ENCODE results near the gene GDA. TPM values are rescaled to one million over a fixed set of nuclear protein-coding genes. Genes with fewer than 3 reads are reported as not detected.
A peak's percentile ranks its signal among the peaks of the same experiment; 100 is the strongest.

The GDA gene
- total RNA-seq, 1 experiment from 2014 or later: 49.4 TPM

GRCh38 chr9:72134801-72135200, 14.4 kb upstream of the GDA start:
- intact Hi-C loops (cut with micrococcal nuclease): no loop called here
- no TSS peak for BruUV-seq (replicated peaks)
- H3K9me3 ChIP-seq (ENCODE audit: control insufficient read depth in 1 of 2, insufficient read depth in 1 of 2, low read depth in 1 of 2, low read length in 2 of 2): no peaks in the 10 kb centered on the region
- H3K9me2 ChIP-seq (ENCODE audit: insufficient read depth): no peaks in the 10 kb centered on the region
- H3K4me3 ChIP-seq (replicated peaks in 1 of 2; ENCODE audit: low read depth in 1 of 2, low read length in 2 of 2): no peak overlapping the region
- TF ChIP-seq CEBPB (IDR thresholded peaks at IDR 0.05; ENCODE audit: low read depth): 0 out of 2 replicates have a peak, but pooled peaks have one; percentile 14
- TF ChIP-seq, protein P1, sequence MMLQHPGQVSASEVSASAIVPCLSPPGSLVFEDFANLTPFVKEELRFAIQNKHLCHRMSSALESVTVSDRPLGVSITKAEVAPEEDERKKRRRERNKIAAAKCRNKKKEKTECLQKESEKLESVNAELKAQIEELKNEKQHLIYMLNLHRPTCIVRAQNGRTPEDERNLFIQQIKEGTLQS (IDR thresholded peaks at IDR 0.05): no peak
- ChIA-PET CTCF (no interaction called here), RAD21 (ENCODE audit: low non-redundant PET in 1 of 2, low total read pairs in 2 of 2, uncharacterized antibody in 2 of 2, unreplicated experiment in 2 of 2) (no interaction called here), POLR2A (no interaction called here)
- ATAC-seq: no peak
- peaks cover 14 to 40% of the 10 kb centered on the region in 2 experiments for H3K4me1 ChIP-seq (ENCODE audit: control insufficient read depth in 1 of 2, insufficient read depth in 2 of 2, low read length in 2 of 2)
- H3K36me3 ChIP-seq (ENCODE audit: control insufficient read depth in 1 of 2, insufficient read depth in 2 of 2, low read length in 2 of 2): no peaks in the 10 kb centered on the region
- no peak overlapping the region for H3K9ac ChIP-seq (ENCODE audit: low read length)
- H3K27ac ChIP-seq (ENCODE audit: low read depth, low read length): no peak overlapping the region
- no peaks in the 10 kb centered on the region for H3K27me3 ChIP-seq (ENCODE audit: insufficient read depth, low read length)
- no peaks in the 10 kb centered on the region for H3K79me2 ChIP-seq (ENCODE audit: insufficient read depth, low read length)
- no peaks in the 10 kb centered on the region for H4K20me1 ChIP-seq (ENCODE audit: insufficient read depth)
- H2AFZ ChIP-seq (ENCODE audit: low read depth, low read length, poor library complexity, severe bottlenecking): no peak overlapping the region
- no peak overlapping the region for H3K4me2 ChIP-seq (ENCODE audit: low read length)
- no peak for DNase-seq (ENCODE audit: low read depth, low spot score)

DNA sequence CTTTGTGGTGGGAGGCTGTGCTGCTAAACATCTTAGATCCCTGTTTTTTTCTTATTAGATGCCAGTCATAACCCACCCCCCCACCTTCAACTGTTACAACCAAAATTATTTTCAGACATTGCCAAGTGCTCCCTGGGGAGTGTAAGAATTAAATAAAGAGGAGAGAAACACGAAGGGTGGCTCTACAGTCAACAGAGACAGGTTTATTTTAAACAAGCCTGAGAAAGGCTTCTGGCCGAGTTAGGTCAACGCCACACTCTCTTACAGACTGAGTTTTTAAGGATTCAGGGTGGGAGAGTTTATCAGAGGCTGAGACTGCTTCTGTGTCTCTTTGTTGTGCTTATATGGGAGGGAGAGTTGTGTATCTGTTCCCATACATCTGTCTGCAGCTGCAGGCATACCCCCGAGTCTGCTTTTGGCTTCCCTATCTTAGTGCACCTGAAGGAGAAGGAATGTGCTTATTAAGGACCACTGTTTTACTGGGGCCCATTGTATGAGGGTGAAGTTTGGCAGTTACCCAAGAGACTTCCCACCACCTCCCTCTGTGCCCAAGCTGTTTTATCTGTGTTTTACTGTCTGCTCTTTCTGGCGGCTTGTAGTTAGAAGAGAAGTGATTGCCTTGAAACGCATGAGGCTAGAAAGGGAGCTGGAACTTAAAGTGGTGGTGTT, 11.4 kb upstream of the GDA start:
- intact Hi-C loops (cut with micrococcal nuclease): no loop called here
- DNase-seq (ENCODE audit: low read depth, low spot score): no peak
- no peaks in the 10 kb centered on the region for H3K36me3 ChIP-seq (ENCODE audit: control insufficient read depth in 1 of 2, insufficient read depth in 2 of 2, low read length in 2 of 2)
- POLR2A ChIA-PET: interaction anchor here (0.7 to 1.4 kb wide), 2 partner anchors 11 to 18 kb away, joined by 3 read pairs; partner anchors contain the start of gene GDA
- TF ChIP-seq REST (IDR thresholded peaks at IDR 0.05; ENCODE audit: low read depth) (no peak), ELF1 (IDR thresholded peaks at IDR 0.05; ENCODE audit: borderline replicate concordance, low read depth) (no peak), EZH2phosphoT487 (IDR thresholded peaks at IDR 0.05; ENCODE audit: borderline replicate concordance) (no peak)
- H3K9me2 ChIP-seq (ENCODE audit: insufficient read depth): no peaks in the 10 kb centered on the region
- H3K4me1 ChIP-seq (ENCODE audit: control insufficient read depth in 1 of 2, insufficient read depth in 2 of 2, low read length in 2 of 2): peaks cover 28 to 50% of the 10 kb centered on the region in 2 experiments
- CTCF ChIA-PET: interaction anchor here (0.6 kb wide), 1 partner anchor 30 kb away, joined by 5 read pairs; no protein-coding TSS in a partner anchor
- no TSS peak for BruUV-seq (replicated peaks)
- H3K9me3 ChIP-seq (ENCODE audit: control insufficient read depth in 1 of 2, insufficient read depth in 1 of 2, low read depth in 1 of 2, low read length in 2 of 2): no peaks in the 10 kb centered on the region
- peak overlapping the region; percentile 65; the same call in 1 of the 2 replicates for H3K4me2 ChIP-seq (ENCODE audit: low read length)
- no peak overlapping the region for H3K27ac ChIP-seq (ENCODE audit: low read depth, low read length)
- RAD21 ChIA-PET (ENCODE audit: low non-redundant PET in 1 of 2, low total read pairs in 2 of 2, uncharacterized antibody in 2 of 2, unreplicated experiment in 2 of 2): no interaction called here
- H3K9ac ChIP-seq (ENCODE audit: low read length): no peak overlapping the region
- ATAC-seq: no peak
- no peaks in the 10 kb centered on the region for H3K27me3 ChIP-seq (ENCODE audit: insufficient read depth, low read length)
- H3K4me3 ChIP-seq (replicated peaks in 1 of 2; ENCODE audit: low read depth in 1 of 2, low read length in 2 of 2): no peak overlapping the region
- H4K20me1 ChIP-seq (ENCODE audit: insufficient read depth): no peaks in the 10 kb centered on the region
- peak overlapping the region; percentile 23 for H2AFZ ChIP-seq (ENCODE audit: low read depth, low read length, poor library complexity, severe bottlenecking)
- H3K79me2 ChIP-seq (ENCODE audit: insufficient read depth, low read length): no peaks in the 10 kb centered on the region
